ENCODE results near the gene TGIF1.
A peak's percentile ranks its signal among the peaks of the same experiment; 100 is the strongest.
"Not testable (repeated sequence)": the region's sequence is repeated elsewhere in the genome, so short reads cannot be mapped to it uniquely, and the experiment has no call there.

TGIF1 gene

DNA sequence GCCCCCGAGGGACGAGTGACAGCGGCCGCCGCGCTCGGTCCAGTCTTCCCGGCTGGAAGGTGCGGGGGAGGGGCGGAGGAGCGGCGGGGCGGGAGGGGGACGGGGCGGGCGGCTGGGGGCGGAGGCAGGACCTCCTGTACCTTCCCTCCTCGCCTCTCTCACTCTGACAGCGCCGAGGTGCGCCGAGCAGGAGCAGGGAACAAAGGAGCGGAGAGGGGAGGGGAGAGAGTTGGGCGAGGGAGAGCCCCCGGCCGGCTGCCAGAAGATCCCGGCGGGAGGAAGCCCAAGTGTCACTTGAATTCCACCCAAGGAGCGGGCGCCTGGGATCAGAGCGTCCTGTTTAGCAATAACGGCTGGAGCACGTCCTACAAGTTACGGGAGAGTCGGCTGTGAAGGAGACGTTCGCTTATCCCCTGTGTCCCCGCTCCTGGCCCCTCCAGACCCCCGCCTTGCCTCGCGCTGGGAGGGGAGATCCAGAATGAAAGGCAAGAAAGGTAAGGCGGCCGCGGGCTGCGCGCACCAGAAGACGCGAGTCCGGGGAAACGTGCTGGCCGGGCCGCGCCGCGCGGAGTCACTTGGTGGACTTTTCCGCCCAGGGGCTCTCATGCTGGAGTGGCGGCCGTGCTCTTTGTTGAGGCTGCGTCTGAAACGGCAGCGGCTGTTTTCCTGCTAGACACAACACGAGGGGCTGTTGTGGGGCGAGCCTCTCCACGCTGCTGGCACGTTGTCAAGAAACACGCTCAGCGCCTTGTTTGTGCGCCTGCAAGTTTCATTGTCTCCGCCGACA is at the start of gene TGIF1:
TSS of gene TGIF1 (plus strand) at position 161 of the 787 bp plus-strand sequence. CDS start at position 479, 318 bp downstream.
- no peak for FAIRE-seq

GRCh38 chr18:3400567-3401296 is 49.2 kb upstream of the TGIF1 start:
- FAIRE-seq = no peak

DNA sequence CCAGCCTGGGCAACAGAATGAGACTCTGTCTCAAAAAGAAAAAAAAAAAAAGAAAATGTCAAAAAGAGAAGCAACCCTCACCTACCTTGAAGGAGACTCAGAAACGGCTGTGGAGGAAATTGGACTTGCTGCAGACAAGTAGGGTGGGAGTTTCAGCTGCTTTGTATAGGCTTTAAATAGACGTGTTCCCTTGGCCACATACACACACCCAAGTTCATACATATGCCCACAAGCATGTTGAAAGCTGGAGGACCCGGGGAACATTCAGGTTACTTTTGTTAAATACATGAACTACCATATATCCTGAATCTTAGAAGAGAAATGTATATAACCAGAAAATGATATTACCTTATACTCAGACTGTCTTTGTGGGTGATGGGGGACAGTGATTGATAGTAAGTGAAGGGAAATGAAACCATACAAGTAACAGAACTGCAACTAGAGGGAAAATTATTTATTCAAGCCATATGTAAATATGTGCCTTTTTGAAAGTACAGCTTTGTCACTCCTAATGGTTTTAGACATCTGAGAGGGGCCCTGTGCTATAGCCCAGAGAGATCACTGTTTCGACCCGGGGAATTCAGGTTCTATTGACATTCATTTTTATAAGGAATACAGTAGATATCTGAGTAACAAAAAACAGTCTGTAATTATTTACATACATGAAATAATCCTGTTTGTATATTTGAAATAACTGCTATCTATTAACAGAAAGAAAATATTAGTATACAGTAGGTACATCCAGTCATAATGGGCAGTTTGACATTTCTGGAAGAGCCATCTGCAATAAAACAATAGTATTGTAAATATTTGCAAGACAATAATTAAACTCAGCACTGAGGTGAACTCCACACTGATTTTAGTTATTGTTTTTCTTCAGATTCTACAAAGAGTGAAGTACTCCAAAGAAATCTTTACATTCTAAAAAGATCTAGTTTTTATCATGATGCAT is 48.0 kb upstream of the TGIF1 start:
- FAIRE-seq = no peak

- no peak for FAIRE-seq
Measured at GRCh38 chr18:3402982-3403451, 47.0 kb upstream of the TGIF1 start.

DNA sequence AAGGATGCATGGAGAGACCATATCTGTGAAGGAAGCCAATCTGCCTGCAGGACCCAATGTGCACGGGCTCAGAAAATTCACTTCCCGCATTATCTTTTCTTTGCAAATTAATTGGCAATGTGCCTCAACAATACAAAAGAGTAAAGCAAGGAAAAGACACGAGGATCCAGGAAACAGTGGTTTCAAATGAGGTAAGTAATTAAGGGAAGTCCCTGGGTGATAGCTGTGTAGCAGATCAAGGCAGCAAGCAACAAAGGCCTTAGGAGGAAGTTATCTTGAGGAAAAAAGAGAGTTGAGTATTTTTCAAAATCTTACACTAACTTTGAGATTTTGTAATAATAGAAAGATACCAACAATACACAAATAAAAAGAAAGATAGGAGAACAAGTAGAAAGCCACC is 44.3 kb upstream of the TGIF1 start:
- no peak for FAIRE-seq

- FAIRE-seq = no peak
Measured at GRCh38 chr18:3408107-3408506, 41.9 kb upstream of the TGIF1 start.

DNA sequence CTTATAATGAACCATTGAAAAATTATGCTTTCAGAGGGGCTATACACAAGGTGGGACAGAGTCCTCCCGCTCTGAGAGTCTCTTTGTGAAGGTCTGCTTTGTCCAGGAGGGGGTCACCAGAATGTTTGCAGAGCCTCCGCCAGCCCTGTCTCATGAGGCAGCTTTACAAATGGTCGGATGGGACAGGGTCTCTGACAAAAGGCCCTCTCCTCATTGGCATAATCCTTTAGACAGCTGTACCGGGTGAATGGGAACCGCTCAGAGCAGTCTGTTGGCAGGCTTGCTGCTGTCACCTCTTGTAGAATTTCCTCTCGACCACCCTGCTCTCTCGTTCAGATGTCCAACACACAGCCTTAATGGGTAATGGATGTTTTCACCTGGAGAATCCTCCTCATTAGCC is 40.2 kb upstream of the TGIF1 start:
- FAIRE-seq = no peak

DNA sequence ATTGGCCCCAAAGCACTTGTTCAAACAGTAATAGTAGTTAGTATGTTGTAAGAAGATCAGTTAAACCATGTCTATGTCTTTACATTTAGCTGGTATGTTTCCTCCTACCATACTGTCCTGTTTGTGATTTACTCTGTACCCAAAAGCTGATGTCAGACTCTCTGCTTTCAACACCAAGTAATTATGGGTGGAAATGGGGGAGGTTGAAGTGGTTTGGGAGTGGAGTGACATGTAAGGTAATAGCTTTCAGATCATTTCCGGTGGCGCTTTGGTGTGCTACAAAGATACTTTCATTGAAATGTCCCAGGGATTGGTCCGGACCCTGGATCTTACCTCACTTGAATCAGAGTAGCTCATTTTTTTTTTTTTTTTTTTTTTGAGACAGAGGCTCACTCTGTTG is 39.7 kb upstream of the TGIF1 start:
- FAIRE-seq = no peak

DNA sequence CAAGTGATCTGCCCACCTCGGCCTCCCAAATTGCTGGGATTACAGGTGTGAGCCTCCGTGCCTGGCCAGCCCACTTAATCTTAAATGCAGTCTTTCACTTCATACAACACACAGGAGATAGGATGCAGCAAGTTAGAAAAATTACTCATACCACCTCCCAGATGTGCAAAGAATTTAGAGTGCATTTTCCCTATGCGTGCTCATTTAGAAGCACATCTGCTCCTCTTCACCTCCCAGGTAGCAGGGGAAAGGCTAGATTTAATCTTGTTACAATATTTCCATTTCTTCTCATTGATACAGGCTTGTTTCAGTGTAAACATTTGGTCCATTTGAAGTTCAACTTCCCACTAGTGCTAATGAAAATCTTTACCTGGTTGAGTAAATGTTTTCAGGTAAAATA is 39.1 kb upstream of the TGIF1 start:
- FAIRE-seq = not testable (repeated sequence)

GRCh38 chr18:3411327-3411726 is 38.6 kb upstream of the TGIF1 start:
- FAIRE-seq = no peak

DNA sequence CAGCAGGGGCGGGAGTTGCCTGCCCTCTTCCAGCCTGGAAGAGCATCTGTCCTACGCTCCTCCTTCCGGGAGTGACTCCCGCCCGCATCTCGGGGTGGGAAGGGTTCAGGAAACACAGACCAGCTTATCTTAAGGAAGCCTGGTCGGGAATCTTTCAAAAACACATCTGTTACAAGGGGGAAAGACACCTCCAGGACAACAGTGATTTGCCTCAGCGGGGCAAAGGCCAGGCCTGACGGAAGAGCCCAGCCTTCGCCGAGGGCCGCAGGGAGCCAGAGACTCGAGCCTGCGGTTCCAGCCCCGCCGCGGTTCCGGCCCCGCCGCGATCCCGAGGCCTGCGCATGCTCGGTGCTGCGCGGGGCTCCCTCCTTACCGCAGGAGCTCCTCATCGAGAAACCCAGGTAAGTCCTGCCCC is 38.1 kb upstream of the TGIF1 start:
- no peak for FAIRE-seq

GRCh38 chr18:3412528-3412927 is 37.4 kb upstream of the TGIF1 start:
- FAIRE-seq = not testable (repeated sequence)

DNA sequence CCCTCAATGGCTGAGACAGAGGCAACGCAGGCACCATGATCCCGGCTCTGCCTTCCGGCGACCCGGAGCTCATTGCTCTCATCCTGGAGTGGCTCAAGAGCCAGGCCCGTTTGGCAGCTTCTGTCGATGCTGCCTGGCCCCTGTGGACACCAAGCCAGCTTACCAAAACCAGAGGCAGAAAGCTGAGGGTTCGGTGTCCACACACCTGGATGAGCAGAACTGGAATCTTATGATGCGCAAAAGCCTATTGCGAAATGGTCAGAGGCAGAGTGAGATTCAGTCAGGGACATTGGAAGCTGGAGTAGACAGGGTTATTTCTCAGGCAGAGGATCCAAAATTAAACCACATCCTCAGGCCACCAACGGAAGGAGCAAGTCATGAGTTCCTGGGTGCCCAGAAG is 34.9 kb upstream of the TGIF1 start:
- no peak for FAIRE-seq

- no peak for FAIRE-seq
Measured at GRCh38 chr18:3418083-3418482, 31.9 kb upstream of the TGIF1 start.

DNA sequence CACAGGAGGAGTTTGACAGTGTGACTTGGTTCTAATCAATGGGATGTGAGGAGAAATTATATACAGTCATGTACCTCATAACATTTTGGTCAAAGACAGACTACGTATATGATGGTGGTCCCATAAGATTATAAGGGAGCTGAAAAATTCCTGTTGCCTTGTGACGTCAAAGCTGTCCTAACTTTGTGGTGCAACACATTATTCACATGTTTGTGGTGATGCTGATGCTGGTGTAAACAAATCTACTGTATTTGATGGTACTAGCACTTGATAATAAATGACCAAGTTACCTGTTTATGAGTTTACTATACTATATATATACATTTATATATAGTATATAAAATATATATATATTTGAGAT is 29.1 kb upstream of the TGIF1 start:
- peak; percentile 95 for FAIRE-seq

- FAIRE-seq = no peak
Measured at GRCh38 chr18:3422905-3423304, 27.1 kb upstream of the TGIF1 start.

DNA sequence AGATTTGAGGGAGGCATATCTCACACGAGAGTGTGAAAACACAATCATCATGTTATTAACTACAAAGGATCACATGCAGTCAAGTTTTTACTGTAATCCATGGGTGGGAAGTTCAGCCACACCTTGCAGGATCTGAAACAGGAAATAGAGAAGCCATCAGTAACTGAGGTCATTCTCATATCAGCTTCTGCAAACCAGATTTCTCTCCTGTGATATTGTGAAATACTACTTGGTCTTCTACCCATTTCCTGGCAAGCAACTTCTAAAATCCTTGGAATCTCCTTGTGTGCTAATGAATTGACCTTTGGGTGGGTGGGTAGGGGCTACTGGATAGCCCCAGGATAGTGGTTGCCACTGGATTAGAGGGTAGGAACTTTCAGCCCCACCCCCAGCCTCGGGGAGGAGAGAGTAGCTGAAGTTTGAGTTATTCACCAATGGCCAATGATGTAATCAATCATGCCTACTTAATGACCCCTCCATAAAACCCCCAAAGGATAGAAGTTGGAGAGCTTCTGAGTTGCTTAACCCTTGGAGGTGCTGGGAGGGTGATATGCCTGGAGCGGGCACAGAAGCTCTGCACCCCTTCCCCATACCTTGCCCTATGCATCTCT is 25.6 kb upstream of the TGIF1 start:
- no peak for FAIRE-seq

DNA sequence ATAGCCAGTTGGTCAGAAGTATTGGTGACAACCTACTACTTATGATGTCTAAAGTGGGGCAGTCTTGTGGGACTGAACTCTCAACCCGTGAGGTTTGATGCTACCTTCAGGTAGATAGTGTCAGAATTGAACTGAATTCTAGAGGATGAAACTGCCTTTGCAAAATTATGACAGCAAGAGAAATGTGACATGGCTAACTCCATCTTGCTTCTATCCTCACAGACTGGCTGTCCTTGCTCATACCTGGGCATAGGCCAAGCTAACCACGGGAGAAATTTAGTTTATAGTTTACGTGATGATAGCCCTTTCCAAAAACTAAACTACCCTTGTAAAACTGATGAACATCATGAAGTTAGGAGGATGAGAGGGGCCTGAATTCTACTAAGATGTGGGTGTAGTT is 24.9 kb upstream of the TGIF1 start:
- no peak for FAIRE-seq

GRCh38 chr18:3425446-3425845 is 24.5 kb upstream of the TGIF1 start:
- FAIRE-seq = no peak

DNA sequence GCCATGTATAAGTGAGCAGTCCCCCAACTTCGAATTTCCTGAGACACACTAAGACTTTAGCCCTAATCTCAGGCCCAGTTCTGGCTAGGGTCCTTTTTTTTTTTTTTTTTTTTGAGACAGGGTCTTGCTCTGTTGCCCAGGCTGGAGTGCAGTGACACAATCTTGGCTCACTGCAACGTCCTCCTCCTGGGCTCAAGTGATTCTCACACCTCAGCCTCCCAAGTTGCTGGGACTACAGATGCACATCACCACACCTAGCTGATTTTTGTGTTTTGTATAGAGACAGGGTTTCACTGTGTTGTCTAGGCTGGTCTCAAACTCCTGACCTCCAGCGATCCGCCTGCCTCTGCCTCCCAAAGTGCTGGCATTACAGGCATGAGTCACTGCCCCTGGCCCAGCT is 23.9 kb upstream of the TGIF1 start:
- FAIRE-seq = no peak

DNA sequence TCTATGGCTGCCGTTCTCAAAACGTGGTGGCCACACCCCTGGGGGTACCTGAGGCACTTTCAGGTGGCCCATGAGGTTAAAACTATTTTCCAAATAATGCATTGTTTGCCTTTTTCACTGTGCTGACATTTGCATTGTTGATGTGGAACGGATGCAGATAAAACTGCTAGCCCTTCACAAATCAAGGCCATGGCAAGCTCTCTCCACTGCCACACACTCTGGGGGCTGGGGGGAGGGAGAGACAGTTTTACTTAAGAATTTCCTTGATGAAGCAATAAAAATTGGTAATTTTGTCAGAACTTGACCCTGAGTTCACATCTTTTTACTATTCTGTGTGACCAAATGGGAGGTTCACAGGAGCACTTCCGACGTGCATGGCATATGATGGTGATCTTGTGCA is 22.0 kb upstream of the TGIF1 start:
- no peak for FAIRE-seq

GRCh38 chr18:3429121-3429520 is 20.9 kb upstream of the TGIF1 start:
- FAIRE-seq = no peak

DNA sequence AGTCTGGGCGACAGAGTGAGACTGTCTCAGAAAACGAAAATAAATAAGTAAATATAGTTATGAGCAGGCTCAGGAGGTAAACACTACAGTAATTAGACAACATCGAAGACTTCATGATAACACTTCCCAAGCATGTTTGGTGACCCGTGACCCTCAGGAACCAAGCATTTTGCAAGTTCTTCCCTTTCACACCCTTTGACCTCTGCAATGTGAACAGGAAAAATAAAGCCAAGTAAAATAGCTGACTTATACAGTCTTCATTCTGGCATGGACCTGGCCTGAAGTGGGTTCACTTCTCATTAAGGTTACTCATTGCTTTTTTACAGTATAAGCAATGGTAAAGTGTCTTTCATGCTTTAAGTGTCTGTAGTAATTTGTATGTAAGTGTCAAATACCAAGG is 15.3 kb upstream of the TGIF1 start:
- no peak for FAIRE-seq

Data from A204.1 (cell line).